HG03575 (cell line): ENCODE data around the gene CTXN3.
"Not testable (repeated sequence)": the region's sequence is repeated elsewhere in the genome, so short reads cannot be mapped to it uniquely, and the experiment has no call there.

Experiments used
- ATAC-seq: cut with Tn5 transposase; IDR thresholded peaks from one replicate; pipeline ENCODE4 v1.9.1; 2021; ENCODE audit not compliant: unreplicated experiment, insufficient number of reproducible peaks, low FRiP score; ENCODE audit errors: extremely low read depth

The CTXN3 gene

DNA sequence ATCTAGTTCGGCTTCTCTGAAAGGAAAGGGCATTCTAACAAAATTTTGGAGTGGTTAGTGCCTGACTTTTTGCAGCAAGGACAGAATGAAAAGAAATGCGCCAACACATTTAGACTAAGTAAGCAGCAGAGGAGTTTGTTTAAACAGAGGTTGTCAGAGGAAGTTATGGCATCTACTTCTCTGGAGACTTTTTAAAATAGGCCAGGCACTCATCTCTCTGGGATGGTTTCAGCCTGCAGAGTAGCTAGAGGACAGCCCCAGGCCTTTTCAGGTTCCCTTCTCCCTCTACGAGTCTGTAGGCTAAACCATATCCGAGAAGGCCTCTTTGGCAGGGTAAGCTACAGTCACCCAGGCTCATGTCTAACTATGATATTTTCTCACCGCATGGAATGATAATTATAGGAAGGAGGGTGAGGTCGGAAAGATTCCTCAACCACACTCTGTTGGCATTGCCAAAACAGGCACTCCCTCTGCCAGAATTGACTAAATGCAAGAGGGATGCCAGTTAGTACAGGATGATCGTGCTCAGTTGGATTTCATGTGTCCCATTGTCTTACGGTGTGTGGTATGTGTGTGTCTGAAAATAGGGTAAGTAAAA is 1.4 kb upstream of the CTXN3 start:
- no peak for ATAC-seq

DNA sequence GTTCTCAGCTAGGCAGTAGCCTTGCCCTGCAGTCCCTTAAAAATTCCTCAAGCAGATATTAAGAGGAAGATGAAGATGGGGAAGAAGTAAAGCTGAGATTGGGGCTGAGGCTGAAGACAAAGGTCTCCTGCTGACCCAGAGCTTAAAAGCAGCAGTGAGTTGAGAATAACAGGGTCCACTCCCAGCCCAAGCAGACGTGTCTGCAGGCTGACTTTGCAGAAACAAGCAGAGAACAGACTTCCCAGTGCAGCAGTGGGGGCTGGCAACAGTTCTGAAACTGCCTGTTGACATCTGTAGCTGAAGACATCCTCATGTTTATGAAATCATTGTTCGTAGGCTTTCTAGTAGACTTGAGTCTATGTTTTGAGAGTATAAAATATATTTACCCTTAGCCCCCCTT is 1.1 kb downstream of the CTXN3 start:
- ATAC-seq, result no peak

DNA sequence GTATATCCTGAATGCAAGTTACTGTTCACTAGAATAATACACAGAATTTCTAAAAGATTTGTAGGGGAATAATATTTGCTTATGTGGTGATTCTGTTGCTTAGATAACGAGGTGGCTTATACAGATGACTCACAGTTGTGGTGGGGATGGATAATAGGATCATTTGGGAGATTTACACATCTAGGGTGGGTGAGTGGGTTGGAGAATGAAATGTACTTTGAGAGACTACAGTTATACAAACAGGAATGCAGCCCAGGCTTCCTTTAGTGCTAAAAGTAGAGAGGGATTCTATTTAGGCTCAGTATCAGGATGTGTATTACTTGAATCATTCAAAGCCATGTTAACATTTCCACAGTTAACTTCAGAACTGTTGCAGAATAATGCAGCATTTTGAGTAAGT is 1.8 kb downstream of the CTXN3 start:
- ATAC-seq, result no peak

DNA sequence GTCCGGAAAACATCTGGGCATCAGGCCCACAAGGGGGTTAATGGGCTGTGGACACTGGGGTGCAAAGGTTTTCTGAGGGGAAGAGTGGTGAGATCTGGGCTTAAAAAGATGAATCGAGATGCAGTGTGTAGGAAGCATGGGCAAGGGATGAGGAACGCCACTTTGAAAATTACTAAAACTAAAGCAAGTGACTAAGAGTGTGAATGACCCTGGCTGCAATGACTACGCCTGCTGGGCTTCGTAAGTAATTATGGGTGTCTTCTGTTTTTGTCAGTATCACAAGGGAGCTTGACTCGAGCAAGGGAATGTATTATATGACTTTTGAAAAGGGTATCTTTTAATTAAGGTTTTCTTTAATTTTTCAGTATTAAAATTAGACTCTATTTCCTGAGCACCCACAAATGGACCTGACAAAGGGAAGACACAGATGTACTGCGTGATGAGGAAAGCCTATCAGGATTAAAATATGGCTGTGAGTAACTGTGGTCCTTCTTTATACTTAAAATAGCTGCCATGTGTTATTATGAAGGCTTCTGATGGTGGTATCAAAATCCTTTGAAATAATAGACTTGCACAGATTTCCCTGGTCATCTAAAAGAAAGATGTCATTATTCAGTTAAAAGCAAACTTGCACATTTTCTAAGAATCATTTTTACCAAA is 4.2 kb downstream of the CTXN3 start:
- ATAC-seq, result no peak

DNA sequence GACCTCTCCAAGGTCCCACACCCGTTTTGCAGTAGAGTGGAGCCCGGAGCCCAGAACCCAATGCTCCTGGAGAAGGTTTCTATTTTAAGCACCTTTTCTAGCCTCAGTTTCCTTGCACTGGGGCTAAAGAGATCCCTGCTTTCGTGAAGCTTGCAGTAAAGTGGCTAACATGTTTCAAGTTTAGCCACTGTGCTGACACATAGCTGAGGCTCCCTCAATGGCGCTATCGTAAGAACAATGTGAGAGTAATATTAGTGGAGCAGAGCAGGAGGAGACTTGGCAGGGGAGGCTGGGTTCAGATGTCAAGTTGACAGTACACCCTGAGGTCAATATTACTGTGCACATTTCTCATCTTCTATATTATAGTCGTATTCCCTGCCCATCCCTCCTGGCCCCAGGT is 7.9 kb downstream of the CTXN3 start:
- no peak for ATAC-seq

DNA sequence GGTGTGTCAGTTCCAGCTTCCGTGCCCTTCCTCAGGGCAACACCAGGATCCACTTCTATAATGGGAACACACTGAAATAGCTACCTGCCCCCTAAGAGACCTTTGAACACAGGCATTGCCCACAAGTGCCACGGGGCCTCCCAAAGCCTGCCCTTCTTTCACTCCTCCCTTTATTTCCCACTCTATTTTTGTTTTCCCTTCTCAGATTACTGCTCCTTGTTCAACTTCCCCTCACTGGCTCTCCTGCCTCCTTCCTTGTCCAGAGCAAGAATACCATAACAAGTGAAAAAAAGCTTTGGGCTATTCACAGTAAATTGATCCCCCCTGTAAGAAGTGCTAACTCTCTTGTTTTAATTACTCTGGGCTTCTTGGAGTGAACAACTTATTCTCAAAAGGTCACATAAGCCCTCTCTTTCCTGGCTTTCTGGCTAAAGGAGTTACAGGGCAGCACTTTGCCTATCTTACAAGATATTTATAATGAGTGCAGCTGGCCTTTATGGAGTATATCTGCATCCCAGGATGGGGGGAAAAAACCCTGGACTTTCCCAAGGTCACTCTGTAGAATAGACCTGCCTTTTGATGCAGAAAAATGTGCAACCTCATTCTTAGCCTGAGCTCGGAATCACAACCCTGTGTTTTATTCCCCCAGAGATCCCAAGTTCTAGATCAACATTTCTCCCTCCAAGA is 11.3 kb downstream of the CTXN3 start:
- no peak for ATAC-seq

DNA sequence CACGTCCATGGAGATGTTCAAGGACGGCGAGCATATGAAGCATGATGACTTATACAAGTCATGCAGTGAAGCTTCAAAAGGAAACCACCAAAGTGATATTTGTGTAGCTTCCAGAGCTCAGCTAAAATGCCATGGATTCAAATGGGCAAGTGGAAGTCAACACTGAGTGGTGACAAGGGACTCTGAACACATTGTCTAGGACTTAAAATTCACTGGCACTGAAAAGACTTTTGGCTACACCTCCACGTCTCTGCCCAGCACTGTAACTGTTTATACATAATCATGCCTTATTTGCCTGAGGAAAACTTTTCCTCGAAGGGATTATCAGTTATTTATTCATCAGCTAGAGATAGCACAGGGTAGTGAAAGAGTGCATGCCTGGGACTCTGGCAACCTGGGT is 15.2 kb downstream of the CTXN3 start:
- no peak for ATAC-seq

DNA sequence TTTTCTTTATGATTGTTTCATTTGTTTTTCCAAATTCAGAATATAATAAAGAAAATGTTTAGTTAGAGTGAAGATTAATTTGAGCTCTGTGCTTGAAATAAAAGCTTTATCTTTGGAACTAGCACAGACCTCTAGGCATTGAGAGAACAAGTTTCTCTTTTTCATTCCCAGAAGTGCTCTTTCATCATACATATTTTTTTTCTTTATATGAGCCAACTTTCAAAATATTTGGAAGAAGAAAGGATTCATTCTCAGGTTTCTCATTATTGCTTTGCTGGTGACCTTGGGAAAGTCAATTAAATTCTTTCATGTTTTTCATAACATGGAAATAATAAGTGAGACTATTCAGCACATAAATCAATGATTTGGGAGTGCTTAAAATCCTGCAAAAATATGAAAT is 16.8 kb downstream of the CTXN3 start:
- ATAC-seq, result no peak

DNA sequence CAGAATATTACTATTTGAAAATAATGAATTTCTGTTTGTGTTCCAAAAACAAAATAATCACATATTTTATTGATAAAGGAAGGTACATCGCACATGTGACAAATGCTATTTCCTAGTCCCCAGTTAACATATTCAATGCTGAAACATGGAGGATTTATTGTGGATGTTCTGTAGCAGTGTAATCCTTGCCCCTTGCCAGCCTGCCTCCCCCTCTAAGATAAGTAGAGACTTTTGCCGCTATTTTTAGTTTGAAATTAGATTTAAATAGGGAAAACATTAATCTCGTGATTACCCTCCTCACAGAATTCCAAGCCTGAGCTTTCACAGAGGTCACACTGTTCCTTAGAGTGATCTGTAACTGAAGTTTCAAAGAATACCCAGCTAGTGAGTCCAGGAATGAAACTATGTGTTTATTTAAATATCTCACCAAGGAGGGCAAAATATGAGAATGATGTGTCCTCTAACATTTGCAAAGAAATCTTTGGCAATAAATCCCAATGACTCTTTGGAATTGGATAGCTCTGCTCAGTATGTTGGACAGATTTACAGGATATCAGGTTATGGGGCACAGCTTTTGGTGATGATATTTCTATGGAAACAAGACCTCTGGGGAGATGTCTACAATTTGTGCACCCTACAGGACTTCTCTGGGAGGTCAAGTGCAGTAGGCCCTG is 17.3 kb downstream of the CTXN3 start:
- ATAC-seq, result no peak

DNA sequence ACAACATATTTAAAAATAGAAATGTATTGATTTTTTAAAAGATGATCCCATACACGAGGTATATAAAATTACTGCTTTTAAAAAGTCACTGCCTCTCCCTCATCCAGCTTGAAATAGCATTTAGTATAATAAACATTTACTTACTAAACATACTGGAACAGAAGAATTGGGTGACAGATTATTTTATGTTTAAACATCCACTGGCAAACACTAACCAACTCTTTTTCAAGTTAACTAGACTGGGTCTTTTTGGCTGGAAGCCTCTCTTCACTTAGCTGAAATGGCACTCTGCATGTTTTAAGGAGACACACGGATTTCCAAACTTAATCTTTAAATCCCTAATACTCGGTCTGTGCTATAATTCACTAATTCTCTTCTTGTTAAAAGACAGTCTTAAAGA is 19.0 kb downstream of the CTXN3 start:
- no peak for ATAC-seq

DNA sequence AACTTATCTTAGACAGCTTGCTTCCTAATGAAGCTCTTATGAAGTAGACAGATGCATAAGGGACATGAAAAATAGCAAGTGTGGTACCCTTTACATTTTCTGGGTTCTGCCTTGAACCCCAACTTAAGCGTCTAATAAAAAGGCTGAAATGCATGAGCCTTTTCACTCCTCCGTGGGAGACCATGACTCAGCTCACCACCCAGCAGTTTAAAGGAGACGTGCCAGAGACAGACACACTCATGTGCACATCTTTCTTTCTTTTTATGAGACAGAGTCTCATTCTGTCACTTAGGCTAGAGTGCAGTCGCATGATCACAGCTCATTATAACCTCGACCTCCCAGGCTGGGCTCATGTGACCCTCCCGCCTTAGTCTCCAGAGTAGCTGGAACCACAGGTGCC is 22.3 kb downstream of the CTXN3 start:
- ATAC-seq, result no peak

DNA sequence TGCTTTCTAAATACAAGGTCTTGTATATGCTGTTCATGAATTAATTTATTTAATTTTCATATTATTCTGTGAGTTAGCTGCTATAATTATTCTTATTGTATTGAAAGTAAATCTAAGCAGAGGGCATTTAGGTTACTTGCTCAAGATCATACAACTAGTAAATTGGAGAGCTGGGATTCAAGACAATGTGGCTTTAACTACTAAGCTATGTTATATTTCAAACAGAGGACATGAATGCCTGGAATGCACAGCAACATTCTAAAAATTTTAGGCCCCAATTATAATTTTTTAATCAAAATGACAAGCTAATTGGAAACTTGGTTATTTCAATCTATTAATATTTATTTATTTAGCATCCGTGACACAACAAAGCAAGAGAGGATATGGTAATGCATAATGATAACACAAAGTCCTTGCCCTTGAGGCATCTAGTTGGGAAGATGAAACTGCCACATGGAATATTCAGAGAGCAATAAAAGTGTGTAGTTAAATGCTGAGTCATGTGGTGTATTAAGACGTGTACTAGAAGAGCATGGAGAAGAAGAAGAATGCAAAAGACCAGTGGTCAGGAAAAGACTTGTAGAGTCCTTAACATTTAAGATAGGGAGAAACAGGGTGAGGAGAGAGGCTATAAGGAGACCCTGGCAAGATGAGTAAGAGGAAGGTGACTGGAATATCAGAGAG is 24.4 kb downstream of the CTXN3 start:
- ATAC-seq, result no peak

DNA sequence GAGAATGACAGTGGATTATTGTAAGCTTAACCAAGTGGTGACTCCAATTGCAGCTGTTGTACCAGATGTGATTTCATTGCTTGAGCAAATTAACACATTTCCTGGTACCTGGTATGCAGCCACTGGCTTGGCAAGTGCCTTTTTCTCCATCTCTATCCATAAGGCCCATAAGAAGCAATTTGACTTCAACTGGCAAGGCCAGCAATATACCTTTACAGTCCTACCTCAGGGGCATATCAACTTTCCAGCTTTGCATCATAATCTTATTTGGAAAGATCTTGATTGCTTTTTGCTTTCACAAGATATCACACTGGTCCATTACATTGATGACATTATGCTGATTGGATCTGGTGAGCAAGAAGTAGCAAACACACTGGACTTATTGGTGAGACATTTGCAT is 28.1 kb downstream of the CTXN3 start:
- not testable (repeated sequence) for ATAC-seq

DNA sequence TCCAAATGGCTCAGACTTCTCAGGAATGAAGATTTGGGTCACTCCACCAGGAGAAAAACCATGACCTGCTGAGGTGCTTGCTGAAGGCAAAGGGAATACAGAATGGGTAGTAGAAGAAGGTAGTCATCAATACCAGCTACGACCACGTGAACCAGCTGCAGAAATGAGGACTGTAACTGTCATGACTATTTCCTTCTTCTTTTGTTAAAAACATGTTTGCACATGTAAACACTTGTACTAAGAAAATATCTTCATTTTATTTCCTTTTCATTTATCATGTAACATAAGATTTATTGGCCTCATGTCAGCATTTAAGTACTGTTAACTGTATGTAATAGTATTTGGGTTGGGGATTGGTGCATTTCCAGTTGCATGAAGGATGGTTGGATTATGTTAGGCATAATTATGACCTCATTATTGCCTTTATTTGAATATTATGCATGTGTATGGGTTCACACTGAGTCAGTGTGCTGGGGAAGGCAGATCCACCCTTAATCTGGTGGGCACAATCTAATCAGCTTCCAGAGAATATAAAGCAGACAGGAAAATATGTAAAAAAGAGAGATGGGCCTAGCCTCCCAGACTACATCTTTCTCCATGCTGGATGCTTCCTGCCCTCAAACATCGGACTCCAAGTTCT is 30.9 kb downstream of the CTXN3 start:
- not testable (repeated sequence) for ATAC-seq

DNA sequence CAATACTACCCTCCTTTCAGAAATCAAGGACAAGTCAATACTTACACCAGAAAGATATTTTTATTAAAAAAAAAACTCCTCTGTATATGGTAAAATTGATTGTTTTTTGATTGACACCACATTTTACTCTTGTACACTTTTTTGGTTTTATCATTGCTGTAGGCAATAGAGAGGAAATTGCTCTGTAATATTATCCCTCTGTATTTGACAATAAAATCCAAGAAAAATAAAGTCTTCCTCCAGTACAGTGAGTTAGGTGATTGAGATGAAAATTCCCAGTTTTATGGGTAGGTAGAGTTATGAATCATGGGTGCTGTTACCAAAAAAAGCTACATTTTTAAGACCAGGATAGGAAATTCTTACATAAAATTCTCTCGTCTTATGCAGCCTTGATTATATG is 31.7 kb downstream of the CTXN3 start:
- ATAC-seq, result no peak

DNA sequence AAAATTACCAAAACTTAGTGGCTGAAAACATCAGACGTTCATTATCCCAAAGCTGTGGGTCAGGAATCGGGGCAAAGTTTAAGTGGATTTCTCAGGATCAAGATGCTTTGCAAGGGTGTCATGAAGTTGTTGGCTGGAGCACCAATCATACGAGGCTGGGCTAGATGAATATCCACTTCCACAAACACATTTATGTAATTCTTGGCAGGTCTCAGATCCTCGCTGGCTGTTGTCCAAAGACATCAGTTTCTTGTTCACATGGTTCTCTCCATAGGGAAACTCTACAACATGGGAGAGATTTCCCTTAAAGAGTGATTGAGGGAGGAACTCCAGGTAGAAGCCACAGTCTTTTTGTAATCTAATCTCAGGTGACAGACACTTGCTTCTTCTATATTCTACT is 34.1 kb downstream of the CTXN3 start:
- ATAC-seq, result no peak

DNA sequence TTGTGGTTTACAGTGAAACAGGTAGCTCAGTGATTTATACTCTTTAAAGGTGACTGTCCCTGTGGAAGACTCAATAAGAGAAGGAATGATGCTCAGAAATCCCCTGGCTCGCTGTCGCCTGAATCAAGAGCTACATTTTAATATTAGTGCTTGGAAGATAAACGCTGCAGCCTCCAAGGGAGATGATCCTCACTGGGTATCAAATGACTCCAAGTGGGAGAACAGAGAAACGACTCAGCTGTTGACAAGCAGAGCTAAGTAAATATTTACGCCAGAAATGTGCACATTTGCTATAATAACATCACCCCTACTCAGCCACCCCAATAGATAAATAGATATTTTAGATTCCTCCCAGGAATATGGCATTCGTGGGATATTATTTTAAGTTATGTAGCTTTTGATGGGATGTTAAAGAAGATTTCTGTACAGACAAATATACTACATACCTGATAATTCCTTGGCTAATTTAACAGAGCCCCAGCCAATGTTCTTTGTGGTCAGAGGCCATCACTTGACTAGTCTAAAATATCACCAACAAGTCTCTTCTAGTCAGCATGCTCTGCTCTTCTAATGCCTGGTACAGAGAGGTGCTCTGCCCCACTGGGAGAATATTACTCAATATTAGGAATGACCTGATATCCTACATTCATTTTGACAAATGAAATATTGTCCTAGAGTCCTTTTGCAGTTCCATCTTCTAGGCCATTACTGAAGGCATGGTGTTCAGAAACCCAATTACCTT is 36.0 kb downstream of the CTXN3 start:
- no peak for ATAC-seq

DNA sequence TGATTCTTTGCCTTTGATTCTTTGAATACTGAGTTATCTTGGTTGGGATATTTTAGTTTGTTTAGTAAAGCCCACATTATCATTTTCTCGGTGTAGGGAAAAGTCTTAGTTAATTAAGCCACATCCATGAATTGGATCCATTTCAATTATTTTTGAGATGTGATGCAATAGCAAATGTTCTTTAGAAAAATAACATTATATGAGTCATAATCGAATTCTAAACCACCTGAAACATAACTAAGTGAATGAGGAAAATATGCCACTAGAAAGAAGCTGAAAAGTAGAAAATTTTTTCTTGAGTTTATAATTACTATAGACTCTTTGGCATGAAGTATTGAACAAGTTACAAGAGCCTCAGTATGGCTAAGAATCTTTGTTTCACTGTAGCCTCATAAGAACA is 36.8 kb downstream of the CTXN3 start:
- no peak for ATAC-seq
